BLaER1 treated with 17β-estradiol and CSF1 and Interleukin-3, amounts not matched to agents 10 nM and 100 nM (cell line): Measurements from ENCODE around the gene CDC73.
A peak's percentile ranks its signal among the peaks of the same experiment; 100 is the strongest.

Experiments used
- H3K27ac ChIP-seq, 11 experiments: shearing (Covaris generic); formaldehyde crosslinking; 2 replicates each; pipeline ENCODE4 v1.8.1; 2022
- H3K27me3 ChIP-seq, 11 experiments: shearing (Covaris generic); formaldehyde crosslinking; 2 replicates each; pipeline ENCODE4 v1.8.1; 2022
- H3K36me3 ChIP-seq, 11 experiments: shearing (Covaris generic); formaldehyde crosslinking; 2 replicates each; pipeline ENCODE4 v1.8.1; 2022
- H3K4me1 ChIP-seq, 10 experiments: shearing (Covaris generic); formaldehyde crosslinking; 2 replicates each; pipeline ENCODE4 v1.8.1; 2022
- H3K4me2 ChIP-seq, 11 experiments: shearing (Covaris generic); formaldehyde crosslinking; 2 replicates each; pipeline ENCODE4 v1.8.1; 2022
- H3K4me3 ChIP-seq, 10 experiments: shearing (Covaris generic); formaldehyde crosslinking; 2 replicates each; pipeline ENCODE4 v1.8.1; 2022
- H3K9ac ChIP-seq, 11 experiments: shearing (Covaris generic); formaldehyde crosslinking; 2 replicates each; pipeline ENCODE4 v1.8.1; 2022
- H3K9me3 ChIP-seq, 11 experiments: shearing (Covaris generic); formaldehyde crosslinking; replicated peaks in 1 of 11; 2 replicates each; pipeline ENCODE4 v1.8.1; 2022
- H4K20me1 ChIP-seq, 11 experiments: shearing (Covaris generic); formaldehyde crosslinking; 2 replicates each; pipeline ENCODE4 v1.8.1; 2022
- Cebpa-rat ChIP-seq, 11 experiments: shearing (Covaris generic); IDR thresholded peaks; 2 replicates each; pipeline ENCODE4 v1.8.1; 2022

The CDC73 gene

GRCh38 chr1:193118803-193119730, 2.8 kb upstream of the CDC73 start:
- Histone ChIP-seq H3K4me1 (peaks cover 11 to 20% (median 16%) of the 10 kb centered on the region in 10 experiments), H3K4me2 (no peak overlapping the region), H3K9ac (no peak overlapping the region), H3K27me3 (no peaks in the 10 kb centered on the region), H4K20me1 (peaks cover 7 to 18% (median 13%) of the 10 kb centered on the region in 11 experiments; a peak in 19 of 22 replicates), H3K27ac (no peak overlapping the region), H3K9me3 (no peaks in the 10 kb centered on the region), H3K4me3 (no peak overlapping the region), H3K36me3 (no peaks in the 10 kb centered on the region; a peak in 1 of 22 replicates)
- TF ChIP-seq Cebpa-rat (IDR thresholded peaks at IDR 0.05) = no peak

DNA sequence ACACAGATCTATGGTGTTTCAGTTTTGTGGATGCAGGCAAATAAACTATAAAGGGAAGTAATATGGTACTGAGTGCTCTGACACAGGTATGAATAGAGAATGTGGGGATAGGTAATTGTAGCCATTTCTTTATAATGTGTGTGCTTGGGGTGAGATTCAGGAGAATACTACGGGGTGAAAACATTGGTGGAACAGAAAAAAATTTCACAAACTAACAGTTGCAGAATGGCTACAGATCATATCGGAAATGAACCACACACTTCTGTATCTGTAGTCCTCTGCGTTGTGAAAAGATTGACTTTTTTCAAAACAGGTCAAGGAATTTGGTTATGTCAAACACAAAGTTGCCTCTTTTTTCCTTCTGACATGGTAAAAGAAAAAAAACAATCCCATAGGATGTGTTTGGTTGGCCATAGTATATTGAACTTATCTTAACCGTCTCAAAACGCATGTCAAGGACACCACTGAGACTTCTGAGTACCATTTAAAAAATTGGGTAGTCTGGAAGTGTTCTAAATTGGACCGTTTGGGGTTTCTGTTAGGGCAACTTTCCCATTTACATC, 1.1 kb upstream of the CDC73 start:
- peaks cover 18 to 34% (median 29%) of the 10 kb centered on the region in 11 experiments; a peak in 19 of 22 replicates for H4K20me1 ChIP-seq
- H3K9ac ChIP-seq = peak overlapping the region in 1 of 11 experiments; percentile 97; a peak in 1 of 22 replicates
- H3K36me3 ChIP-seq = peaks cover 8 to 15% (median 11%) of the 10 kb centered on the region in 11 experiments
- H3K4me3 ChIP-seq = peak overlapping the region in 9 of 10 experiments; percentile 74 to 92 (median 82); a peak in 10 of 20 replicates
- no peaks in the 10 kb centered on the region for H3K27me3 ChIP-seq
- H3K4me2 ChIP-seq = peak overlapping the region; percentile 74 to 84 (median 80)
- no peak for TF ChIP-seq Cebpa-rat (IDR thresholded peaks at IDR 0.05)
- H3K4me1 ChIP-seq = peaks cover 17 to 30% (median 22%) of the 10 kb centered on the region in 10 experiments
- no peaks in the 10 kb centered on the region for H3K9me3 ChIP-seq
- H3K27ac ChIP-seq = no peak overlapping the region

- Histone ChIP-seq H4K20me1 (peaks cover 28 to 65% (median 57%) of the 10 kb centered on the region in 11 experiments; a peak in 19 of 22 replicates), H3K4me2 (peak overlapping the region; percentile 85 to 97 (median 91)), H3K9ac (peak overlapping the region in 3 of 11 experiments; percentile 28 to 97 (median 94); a peak in 5 of 22 replicates), H3K4me3 (peak overlapping the region; percentile 74 to 92 (median 82); a peak in 17 of 20 replicates), H3K27me3 (no peaks in the 10 kb centered on the region), H3K27ac (0 out of 22 replicates have a peak overlapping the region, but pooled peaks of 1 of the 11 experiments have one; percentile 99), H3K9me3 (no peaks in the 10 kb centered on the region), H3K36me3 (peaks cover 28 to 46% (median 39%) of the 10 kb centered on the region in 11 experiments), H3K4me1 (peaks cover 17 to 35% (median 22%) of the 10 kb centered on the region in 10 experiments)
- TF ChIP-seq Cebpa-rat (IDR thresholded peaks at IDR 0.05) = no peak
Observed at GRCh38 chr1:193123751-193124150, 1.9 kb downstream of the CDC73 start.

DNA sequence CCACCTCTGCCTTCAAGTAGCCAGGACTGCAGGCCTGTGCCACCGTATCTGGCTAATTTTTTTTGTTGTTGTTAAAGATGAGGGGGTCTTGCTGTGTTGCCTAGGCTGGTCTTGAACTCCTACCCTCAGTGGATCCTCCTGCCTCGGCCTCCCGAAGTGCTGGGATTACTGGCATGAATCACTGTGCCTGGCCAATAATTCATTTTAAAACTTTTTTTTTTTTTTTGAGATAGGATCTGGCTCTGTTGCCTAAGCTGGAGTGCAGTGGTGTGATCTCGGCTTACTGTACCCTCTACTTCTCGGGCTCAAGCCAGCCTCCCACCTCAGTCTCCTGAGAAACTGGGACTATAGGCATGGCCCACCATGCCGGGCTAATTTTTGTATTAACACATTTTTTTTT, 3.5 kb downstream of the CDC73 start:
- H3K4me2 ChIP-seq = peak overlapping the region in 2 of 11 experiments; percentile 18 to 20; a peak in 1 of 22 replicates
- H3K27ac ChIP-seq = no peak overlapping the region
- no peak for TF ChIP-seq Cebpa-rat (IDR thresholded peaks at IDR 0.05)
- no peaks in the 10 kb centered on the region for H3K9me3 ChIP-seq
- peak overlapping the region in 1 of 11 experiments; percentile 6; a peak in 1 of 22 replicates for H3K9ac ChIP-seq
- H4K20me1 ChIP-seq = peaks cover 35 to 79% (median 70%) of the 10 kb centered on the region in 11 experiments; a peak in 19 of 22 replicates
- peaks cover 42 to 62% (median 53%) of the 10 kb centered on the region in 11 experiments for H3K36me3 ChIP-seq
- no peaks in the 10 kb centered on the region for H3K27me3 ChIP-seq
- no peak overlapping the region for H3K4me3 ChIP-seq
- peaks cover 18 to 35% (median 22%) of the 10 kb centered on the region in 10 experiments for H3K4me1 ChIP-seq

DNA sequence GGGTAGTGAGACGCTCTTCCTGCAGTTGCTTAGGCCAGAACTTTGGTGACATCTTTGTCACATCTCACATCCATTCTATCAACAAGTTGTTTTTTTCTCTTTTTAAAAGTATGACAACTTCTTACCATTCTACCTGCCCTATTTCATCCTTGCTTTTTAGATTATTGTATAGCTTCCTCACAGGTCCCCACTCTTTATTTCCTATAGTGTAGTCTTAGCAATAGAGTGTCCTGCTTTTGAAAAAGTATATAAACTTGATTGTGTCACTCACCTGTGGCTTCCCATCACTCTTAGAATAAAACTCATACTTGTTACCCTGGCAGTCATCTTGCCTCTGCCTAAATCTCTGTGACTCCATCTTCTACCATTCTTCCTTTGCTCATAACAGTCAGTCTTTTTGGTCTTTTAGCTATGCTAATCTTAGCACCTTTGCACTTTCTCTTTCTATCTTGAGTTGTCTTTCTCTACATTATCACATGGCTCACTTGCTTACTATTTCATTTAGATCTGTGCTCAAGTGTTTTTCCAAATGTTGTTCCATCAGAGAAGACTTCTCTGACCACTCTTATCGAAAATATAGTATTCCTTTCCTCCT, 9.5 kb downstream of the CDC73 start:
- H3K9me3 ChIP-seq = no peaks in the 10 kb centered on the region
- H3K27me3 ChIP-seq = no peaks in the 10 kb centered on the region
- no peak for TF ChIP-seq Cebpa-rat (IDR thresholded peaks at IDR 0.05)
- H3K27ac ChIP-seq = no peak overlapping the region
- H3K4me2 ChIP-seq = no peak overlapping the region
- H3K4me1 ChIP-seq = peaks cover 0 to 9% (median 0%) of the 10 kb centered on the region in 10 experiments; a peak in 3 of 20 replicates
- no peak overlapping the region for H3K4me3 ChIP-seq
- H3K36me3 ChIP-seq = peaks cover 81 to 100% (median 89%) of the 10 kb centered on the region in 11 experiments
- H3K9ac ChIP-seq = no peak overlapping the region
- H4K20me1 ChIP-seq = peaks cover 28 to 93% (median 66%) of the 10 kb centered on the region in 11 experiments; a peak in 20 of 22 replicates

DNA sequence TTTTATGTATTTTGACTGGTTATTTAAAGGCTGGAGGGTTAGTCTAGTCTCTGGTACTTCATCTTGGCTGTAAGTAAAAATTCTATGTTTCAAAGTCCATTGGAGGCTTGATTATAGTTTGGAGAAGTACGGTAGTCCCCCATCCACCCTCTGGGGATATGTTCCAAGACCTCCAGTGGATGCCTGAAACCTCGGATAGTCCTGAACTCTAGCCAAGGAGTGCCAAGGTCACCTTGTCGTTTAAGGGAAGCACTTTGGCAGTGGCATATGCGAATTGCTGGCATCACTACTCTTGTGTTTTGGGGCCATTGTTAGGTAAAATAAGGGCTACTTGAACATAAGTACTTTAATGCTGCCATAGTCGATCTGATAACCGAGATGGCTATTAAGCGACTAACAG, 18.4 kb downstream of the CDC73 start:
- no peak for TF ChIP-seq Cebpa-rat (IDR thresholded peaks at IDR 0.05)
- H3K9me3 ChIP-seq = no peaks in the 10 kb centered on the region
- no peaks in the 10 kb centered on the region for H3K27me3 ChIP-seq
- H3K9ac ChIP-seq = no peak overlapping the region
- no peak overlapping the region for H3K4me2 ChIP-seq
- H3K27ac ChIP-seq = no peak overlapping the region
- H4K20me1 ChIP-seq = peaks cover 12 to 91% (median 61%) of the 10 kb centered on the region in 11 experiments; a peak in 18 of 22 replicates
- H3K4me3 ChIP-seq = no peak overlapping the region
- peaks cover 84 to 100% (median 94%) of the 10 kb centered on the region in 11 experiments for H3K36me3 ChIP-seq
- H3K4me1 ChIP-seq = peaks cover 0 to 11% (median 0%) of the 10 kb centered on the region in 10 experiments; a peak in 2 of 20 replicates

DNA sequence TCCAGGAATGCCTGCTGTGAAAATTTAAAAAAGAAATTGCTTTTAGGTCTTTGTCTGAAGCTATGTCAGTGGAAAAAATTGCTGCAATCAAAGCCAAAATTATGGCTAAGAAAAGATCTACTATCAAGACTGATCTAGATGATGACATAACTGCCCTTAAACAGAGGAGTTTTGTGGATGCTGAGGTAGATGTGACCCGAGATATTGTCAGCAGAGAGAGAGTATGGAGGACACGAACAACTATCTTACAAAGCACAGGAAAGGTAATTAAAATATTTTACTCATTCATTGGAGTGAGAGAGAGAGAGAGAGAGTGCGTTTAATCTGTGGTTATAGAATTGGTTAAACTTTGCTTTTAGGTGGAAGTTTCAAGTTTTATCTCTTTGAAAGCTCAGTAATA, 20.0 kb downstream of the CDC73 start:
- Histone ChIP-seq H3K9ac (no peak overlapping the region), H3K4me3 (no peak overlapping the region), H3K36me3 (peaks cover 84 to 100% (median 94%) of the 10 kb centered on the region in 11 experiments), H3K27me3 (no peaks in the 10 kb centered on the region), H4K20me1 (peaks cover 20 to 89% (median 57%) of the 10 kb centered on the region in 11 experiments; a peak in 19 of 22 replicates), H3K9me3 (no peaks in the 10 kb centered on the region), H3K4me2 (no peak overlapping the region), H3K4me1 (peaks cover 0 to 11% (median 0%) of the 10 kb centered on the region in 10 experiments; a peak in 2 of 20 replicates), H3K27ac (no peak overlapping the region)
- no peak for TF ChIP-seq Cebpa-rat (IDR thresholded peaks at IDR 0.05)

- no peaks in the 10 kb centered on the region for H3K9me3 ChIP-seq
- H3K36me3 ChIP-seq = peaks cover 84 to 100% (median 94%) of the 10 kb centered on the region in 11 experiments
- no peak overlapping the region for H3K27ac ChIP-seq
- H4K20me1 ChIP-seq = peaks cover 20 to 89% (median 52%) of the 10 kb centered on the region in 11 experiments; a peak in 19 of 22 replicates
- peaks cover 0 to 11% (median 0%) of the 10 kb centered on the region in 10 experiments; a peak in 2 of 20 replicates for H3K4me1 ChIP-seq
- no peak overlapping the region for H3K4me2 ChIP-seq
- no peak overlapping the region for H3K9ac ChIP-seq
- H3K27me3 ChIP-seq = no peaks in the 10 kb centered on the region
- no peak for TF ChIP-seq Cebpa-rat (IDR thresholded peaks at IDR 0.05)
- H3K4me3 ChIP-seq = no peak overlapping the region
Observed at GRCh38 chr1:193142409-193142808, 20.6 kb downstream of the CDC73 start.
